IPS DF 6.9 (cell line): ENCODE measurements around the gene IL2RA.

Experiments
- DNase-seq: peaks from one replicate; pipeline ENCODE4 v3.0.0-alpha.2; 2013; ENCODE audit warnings: low read depth, low spot score
- H3K27ac ChIP-seq: one replicate; pipeline ENCODE4 v1.5.1; 2013; ENCODE audit warnings: low read length, control low read depth
- H3K27me3 ChIP-seq: 2 replicates; pipeline ENCODE4 v1.6.1; 2013; ENCODE audit warnings: mild to moderate bottlenecking, low read length; ENCODE audit not compliant: control insufficient read depth, insufficient read depth
- H3K36me3 ChIP-seq: 2 replicates; pipeline ENCODE4 v1.6.1; 2013; ENCODE audit warnings: low read length; ENCODE audit not compliant: control insufficient read depth, insufficient read depth
- H3K4me1 ChIP-seq: 2 replicates; pipeline ENCODE4 v1.6.1; 2013; ENCODE audit warnings: low read length; ENCODE audit not compliant: control insufficient read depth, insufficient read depth
- H3K4me3 ChIP-seq: 2 replicates; pipeline ENCODE4 v1.5.1; 2013; ENCODE audit warnings: mild to moderate bottlenecking, low read length
- H3K9me3 ChIP-seq: 2 replicates; pipeline ENCODE4 v1.6.1; 2013; ENCODE audit warnings: low read length, inconsistent platforms; ENCODE audit not compliant: control insufficient read depth, insufficient read depth
- WGBS: extraction: QIAGEN DNeasy Blood & Tissue Kit; methylation state at CpG from one replicate; pipeline ENCODE4 v1.1.7; 2013; ENCODE audit warnings: mixed read lengths, missing lambda C conversion rate; ENCODE audit not compliant: insufficient read length, insufficient coverage; 5-methylcytosine and 5-hydroxymethylcytosine counted together

IL2RA gene

GRCh38 chr10:6082496-6083395 lies 20.6 kb upstream of the IL2RA start:
- WGBS = no CpG with 5 or more reads among the region's 9 CpGs
- peaks cover 3% of the 10 kb centered on the region; the same call in 1 of the 2 replicates for H3K4me1 ChIP-seq
- H3K4me3 ChIP-seq = no peak overlapping the region
- no peaks in the 10 kb centered on the region for H3K36me3 ChIP-seq
- H3K9me3 ChIP-seq = no peaks in the 10 kb centered on the region
- H3K27ac ChIP-seq = no peak overlapping the region
- H3K27me3 ChIP-seq = no peaks in the 10 kb centered on the region
- no peak for DNase-seq

- H3K27ac ChIP-seq = no peak overlapping the region
- no peak for DNase-seq
- H3K4me3 ChIP-seq = no peak overlapping the region
- H3K9me3 ChIP-seq = no peaks in the 10 kb centered on the region
- no peaks in the 10 kb centered on the region for H3K27me3 ChIP-seq
- H3K4me1 ChIP-seq = peaks cover 1% of the 10 kb centered on the region; the same call in 1 of the 2 replicates
- H3K36me3 ChIP-seq = no peaks in the 10 kb centered on the region
- WGBS = no CpG with 5 or more reads among the region's 4 CpGs
Measured at GRCh38 chr10:6080417-6080973, 18.3 kb upstream of the IL2RA start.

- DNase-seq = no peak
- no CpG with 5 or more reads among the region's 4 CpGs for WGBS
- no peak overlapping the region for H3K27ac ChIP-seq
- no peak overlapping the region for H3K4me3 ChIP-seq
- peaks cover 1% of the 10 kb centered on the region; the same call in 1 of the 2 replicates for H3K4me1 ChIP-seq
- H3K36me3 ChIP-seq = no peaks in the 10 kb centered on the region
- no peaks in the 10 kb centered on the region for H3K9me3 ChIP-seq
- H3K27me3 ChIP-seq = no peaks in the 10 kb centered on the region
Measured at GRCh38 chr10:6079044-6079443, 16.9 kb upstream of the IL2RA start.

GRCh38 chr10:6077071-6077675 lies 15.0 kb upstream of the IL2RA start:
- H3K4me1 ChIP-seq = no peaks in the 10 kb centered on the region
- H3K27me3 ChIP-seq = no peaks in the 10 kb centered on the region
- H3K4me3 ChIP-seq = no peak overlapping the region
- H3K9me3 ChIP-seq = no peaks in the 10 kb centered on the region
- no CpG with 5 or more reads among the region's 12 CpGs for WGBS
- H3K27ac ChIP-seq = no peak overlapping the region
- H3K36me3 ChIP-seq = no peaks in the 10 kb centered on the region
- DNase-seq = no peak

- Histone ChIP-seq H3K4me3 (no peak overlapping the region), H3K27ac (no peak overlapping the region), H3K4me1 (no peaks in the 10 kb centered on the region), H3K27me3 (no peaks in the 10 kb centered on the region), H3K36me3 (no peaks in the 10 kb centered on the region), H3K9me3 (no peaks in the 10 kb centered on the region)
- no CpG with 5 or more reads among the region's 17 CpGs for WGBS
- DNase-seq = no peak
Measured at GRCh38 chr10:6074489-6075301, 12.5 kb upstream of the IL2RA start.

GRCh38 chr10:6072215-6072934 lies 10.2 kb upstream of the IL2RA start:
- Histone ChIP-seq H3K4me3 (no peak overlapping the region), H3K27me3 (no peaks in the 10 kb centered on the region), H3K27ac (no peak overlapping the region), H3K4me1 (no peaks in the 10 kb centered on the region), H3K36me3 (no peaks in the 10 kb centered on the region; the same call in 1 of the 2 replicates), H3K9me3 (no peaks in the 10 kb centered on the region)
- no CpG with 5 or more reads among the region's 13 CpGs for WGBS
- DNase-seq = no peak

GRCh38 chr10:6071181-6072175 lies 9.3 kb upstream of the IL2RA start:
- H3K27me3 ChIP-seq = no peaks in the 10 kb centered on the region
- no peaks in the 10 kb centered on the region for H3K4me1 ChIP-seq
- no peaks in the 10 kb centered on the region for H3K9me3 ChIP-seq
- no peak overlapping the region for H3K4me3 ChIP-seq
- WGBS = no CpG with 5 or more reads among the region's 10 CpGs
- H3K36me3 ChIP-seq = no peaks in the 10 kb centered on the region; the same call in 1 of the 2 replicates
- no peak for DNase-seq
- no peak overlapping the region for H3K27ac ChIP-seq

- H3K9me3 ChIP-seq = no peaks in the 10 kb centered on the region
- H3K4me1 ChIP-seq = no peaks in the 10 kb centered on the region
- H3K4me3 ChIP-seq = no peak overlapping the region
- no peaks in the 10 kb centered on the region; the same call in 1 of the 2 replicates for H3K36me3 ChIP-seq
- no peak overlapping the region for H3K27ac ChIP-seq
- no CpG with 5 or more reads among the region's 5 CpGs for WGBS
- no peaks in the 10 kb centered on the region for H3K27me3 ChIP-seq
- DNase-seq = no peak
Measured at GRCh38 chr10:6070660-6071059, 8.5 kb upstream of the IL2RA start.
